GM12874 (cell line): ENCODE results near the gene SLC25A43.

Experiments used
- TF ChIP-seq, protein P1 (sequence below): IDR thresholded peaks from 2 replicates; pipeline ENCODE4 v1.5.1; 2011; ENCODE audit warnings: low read depth, mild to moderate bottlenecking, control low read depth, low read length, moderate library complexity; ENCODE audit not compliant: insufficient read depth

The SLC25A43 gene

GRCh38 chrX:119382606-119383005 lies 16.5 kb upstream of the SLC25A43 start:
- TF ChIP-seq, protein P1, sequence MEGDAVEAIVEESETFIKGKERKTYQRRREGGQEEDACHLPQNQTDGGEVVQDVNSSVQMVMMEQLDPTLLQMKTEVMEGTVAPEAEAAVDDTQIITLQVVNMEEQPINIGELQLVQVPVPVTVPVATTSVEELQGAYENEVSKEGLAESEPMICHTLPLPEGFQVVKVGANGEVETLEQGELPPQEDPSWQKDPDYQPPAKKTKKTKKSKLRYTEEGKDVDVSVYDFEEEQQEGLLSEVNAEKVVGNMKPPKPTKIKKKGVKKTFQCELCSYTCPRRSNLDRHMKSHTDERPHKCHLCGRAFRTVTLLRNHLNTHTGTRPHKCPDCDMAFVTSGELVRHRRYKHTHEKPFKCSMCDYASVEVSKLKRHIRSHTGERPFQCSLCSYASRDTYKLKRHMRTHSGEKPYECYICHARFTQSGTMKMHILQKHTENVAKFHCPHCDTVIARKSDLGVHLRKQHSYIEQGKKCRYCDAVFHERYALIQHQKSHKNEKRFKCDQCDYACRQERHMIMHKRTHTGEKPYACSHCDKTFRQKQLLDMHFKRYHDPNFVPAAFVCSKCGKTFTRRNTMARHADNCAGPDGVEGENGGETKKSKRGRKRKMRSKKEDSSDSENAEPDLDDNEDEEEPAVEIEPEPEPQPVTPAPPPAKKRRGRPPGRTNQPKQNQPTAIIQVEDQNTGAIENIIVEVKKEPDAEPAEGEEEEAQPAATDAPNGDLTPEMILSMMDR, result no peak

- TF ChIP-seq, protein P1, result no peak
Observed at GRCh38 chrX:119389214-119389613, 9.9 kb upstream of the SLC25A43 start.

DNA sequence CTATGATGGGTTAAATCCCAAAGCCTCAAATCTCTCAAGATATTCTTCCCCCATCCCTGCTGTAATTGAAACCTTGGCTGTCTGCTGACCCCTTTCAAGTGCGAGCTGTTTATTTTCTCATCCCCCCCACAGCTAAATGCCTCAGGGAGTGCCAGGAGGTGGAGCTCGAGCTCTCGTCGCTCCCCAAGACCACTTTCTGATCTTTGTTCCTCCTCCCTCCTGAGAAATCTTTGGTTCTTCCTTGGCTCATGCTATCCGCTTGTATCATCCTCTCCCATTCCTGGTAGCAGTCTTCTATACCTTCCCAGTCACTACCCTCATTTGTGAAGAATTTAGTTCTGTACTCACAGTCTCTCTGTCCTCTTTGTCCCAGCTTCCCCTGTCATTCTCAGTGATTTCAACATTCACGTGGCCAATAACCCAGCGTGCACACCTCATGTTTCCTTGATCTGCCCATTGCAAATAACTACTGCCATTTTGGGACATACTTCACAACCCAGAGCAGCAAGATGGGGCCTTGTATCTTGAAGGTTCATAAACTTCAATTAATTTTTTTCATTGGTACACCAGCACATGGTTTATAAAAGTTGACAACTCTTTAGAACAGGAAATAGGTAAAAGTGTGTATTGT lies 9.2 kb upstream of the SLC25A43 start:
- TF ChIP-seq, protein P1, result no peak

- TF ChIP-seq, protein P1, result peak; percentile 20; the same call in 1 of the 2 replicates
Observed at GRCh38 chrX:119391279-119391678, 7.9 kb upstream of the SLC25A43 start.

GRCh38 chrX:119393144-119393543 lies 6.0 kb upstream of the SLC25A43 start:
- TF ChIP-seq, protein P1, result no peak

DNA sequence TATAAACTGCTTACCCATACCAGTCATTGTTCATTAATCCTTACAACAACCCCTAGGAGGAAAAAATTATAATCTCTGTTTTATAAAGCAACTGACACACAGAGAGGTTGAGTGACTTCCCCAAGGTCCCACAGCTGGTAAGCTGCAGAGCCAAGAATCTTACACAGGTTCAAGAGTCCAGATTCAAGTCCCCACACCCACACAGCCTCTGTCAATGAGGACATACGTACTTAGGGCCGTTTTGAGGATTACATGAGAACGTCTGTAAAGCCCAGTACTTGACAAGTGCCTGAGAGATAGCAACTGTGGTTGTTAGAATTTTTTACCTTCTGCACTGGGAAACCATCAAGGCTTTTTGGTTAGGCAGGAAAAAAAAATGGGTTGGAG lies 556 bp upstream of the SLC25A43 start:
- TF ChIP-seq, protein P1, result no peak

DNA sequence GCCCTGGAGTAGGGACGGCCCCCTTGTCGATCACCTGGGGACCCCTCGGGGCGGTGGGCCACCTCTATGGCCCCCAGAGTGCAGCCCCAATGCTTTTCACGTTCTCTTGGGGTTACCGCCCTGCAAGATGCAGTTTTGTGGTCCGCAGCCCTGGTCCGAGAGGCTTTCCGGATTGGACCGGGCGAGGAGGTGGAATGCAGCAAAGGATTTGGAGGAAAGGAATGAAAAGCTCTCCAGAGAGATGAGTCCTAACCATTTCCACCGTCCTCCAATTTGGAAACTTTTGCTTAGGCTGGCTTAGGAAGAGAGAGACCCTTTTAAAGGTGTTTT lies 601 bp downstream of the SLC25A43 start:
- TF ChIP-seq, protein P1, result no peak
